ENCODE measurements around the gene ABLIM2.

ABLIM2 gene

DNA sequence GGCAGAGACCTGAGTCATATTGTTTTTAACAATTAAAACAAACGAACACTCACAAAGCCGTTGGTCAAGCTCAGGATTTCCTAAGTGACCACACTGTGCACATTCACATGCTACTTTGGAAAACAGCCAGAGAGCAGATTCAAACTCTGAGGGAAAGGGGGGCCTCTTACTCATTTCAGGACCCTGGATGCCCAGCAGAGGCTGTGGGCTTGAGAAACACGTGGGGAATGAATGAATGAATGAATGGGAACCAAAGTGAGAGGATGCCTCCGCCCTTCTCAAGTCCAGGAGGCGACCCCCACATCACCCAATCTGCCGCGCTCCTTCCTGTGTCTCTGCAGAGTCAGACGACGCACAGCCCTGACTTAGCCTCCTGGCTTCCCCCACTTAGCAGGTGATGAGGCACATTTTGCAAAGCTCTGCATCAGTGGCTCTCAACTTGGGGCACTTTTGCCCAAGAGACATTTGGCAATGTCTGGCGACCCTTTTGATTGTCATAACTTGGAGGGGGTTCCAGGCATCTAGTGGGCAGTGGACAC lies 76.0 kb downstream of the ABLIM2 start:
- no peak for DNase-seq

DNA sequence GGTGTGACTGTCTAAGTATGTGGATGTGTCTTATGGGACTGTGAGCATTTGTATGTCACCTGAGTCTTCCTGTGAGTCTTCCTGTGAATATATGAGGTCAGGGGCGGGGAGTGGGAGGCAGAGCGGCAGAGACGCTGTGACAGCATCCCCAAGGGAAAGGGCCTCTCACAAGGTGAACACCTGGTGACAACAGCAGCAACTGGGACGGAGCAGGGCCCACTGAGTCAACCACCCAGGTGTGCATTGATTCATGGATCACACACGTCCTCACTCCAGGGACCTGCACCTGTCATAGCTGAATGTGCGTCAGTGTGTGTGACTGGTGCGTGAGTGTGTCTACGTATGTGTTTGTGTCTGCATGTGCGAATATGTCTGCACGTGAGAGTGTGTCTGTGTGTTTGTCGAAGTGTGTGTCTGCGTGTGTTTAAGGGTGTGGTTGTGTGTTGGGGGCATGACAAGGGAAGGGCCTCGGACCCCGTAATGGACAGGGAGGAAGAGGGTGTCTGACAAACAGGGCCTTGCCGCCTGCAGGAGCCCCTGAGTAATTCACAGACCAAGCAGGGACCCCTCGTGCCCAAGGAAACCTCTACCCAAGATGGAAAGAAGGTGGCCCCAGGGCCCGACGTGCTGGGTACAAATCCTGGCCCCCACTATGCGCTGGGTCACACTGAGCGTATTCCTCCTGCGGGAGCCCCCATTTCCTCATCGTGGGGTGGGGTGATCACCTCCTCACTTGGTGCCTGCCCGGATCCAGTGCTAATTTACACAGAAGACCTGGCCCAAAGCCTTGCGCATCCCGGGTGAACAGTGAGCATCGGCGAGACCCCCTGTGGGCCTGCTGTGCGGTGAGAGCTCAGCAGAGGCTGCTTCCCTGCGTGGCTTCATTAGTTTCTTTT lies 76.7 kb downstream of the ABLIM2 start:
- no peak for DNase-seq

DNA sequence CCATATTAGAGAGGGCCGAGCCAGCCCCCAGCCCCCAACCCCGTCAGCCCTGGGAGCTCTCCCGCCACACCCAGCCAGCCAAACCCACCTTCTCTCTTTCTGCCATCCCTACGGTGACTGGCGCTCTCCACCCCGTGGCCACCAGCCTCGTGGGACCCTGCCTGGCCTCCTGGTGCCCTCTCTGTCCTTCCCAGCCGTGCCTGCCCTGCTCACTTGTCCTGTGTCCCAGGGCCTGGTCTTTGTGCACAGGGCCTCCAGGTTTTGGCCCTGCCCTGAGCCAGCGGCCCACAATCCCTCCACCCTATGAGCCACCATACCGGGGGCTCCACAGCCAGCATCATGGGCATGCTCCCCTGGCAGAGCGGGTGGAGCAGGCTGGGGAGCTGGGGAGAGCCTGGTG lies 77.4 kb downstream of the ABLIM2 start:
- no peak for DNase-seq

DNA sequence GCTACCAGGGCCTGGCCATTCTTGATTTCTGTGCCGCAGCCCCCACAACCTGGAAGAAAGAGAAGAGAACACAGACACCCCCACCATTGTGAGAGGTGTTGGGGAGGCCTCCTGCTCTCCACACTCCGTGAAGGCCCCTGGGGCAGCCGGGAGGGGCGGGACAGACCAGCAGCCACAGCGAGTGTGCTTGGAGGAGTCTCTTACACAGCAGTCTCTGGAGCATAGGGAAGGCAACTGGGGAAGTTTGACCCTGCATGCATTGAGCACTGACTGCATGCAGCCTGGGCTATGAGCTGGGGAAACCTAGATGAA lies 77.9 kb downstream of the ABLIM2 start:
- DNase-seq = no peak

DNA sequence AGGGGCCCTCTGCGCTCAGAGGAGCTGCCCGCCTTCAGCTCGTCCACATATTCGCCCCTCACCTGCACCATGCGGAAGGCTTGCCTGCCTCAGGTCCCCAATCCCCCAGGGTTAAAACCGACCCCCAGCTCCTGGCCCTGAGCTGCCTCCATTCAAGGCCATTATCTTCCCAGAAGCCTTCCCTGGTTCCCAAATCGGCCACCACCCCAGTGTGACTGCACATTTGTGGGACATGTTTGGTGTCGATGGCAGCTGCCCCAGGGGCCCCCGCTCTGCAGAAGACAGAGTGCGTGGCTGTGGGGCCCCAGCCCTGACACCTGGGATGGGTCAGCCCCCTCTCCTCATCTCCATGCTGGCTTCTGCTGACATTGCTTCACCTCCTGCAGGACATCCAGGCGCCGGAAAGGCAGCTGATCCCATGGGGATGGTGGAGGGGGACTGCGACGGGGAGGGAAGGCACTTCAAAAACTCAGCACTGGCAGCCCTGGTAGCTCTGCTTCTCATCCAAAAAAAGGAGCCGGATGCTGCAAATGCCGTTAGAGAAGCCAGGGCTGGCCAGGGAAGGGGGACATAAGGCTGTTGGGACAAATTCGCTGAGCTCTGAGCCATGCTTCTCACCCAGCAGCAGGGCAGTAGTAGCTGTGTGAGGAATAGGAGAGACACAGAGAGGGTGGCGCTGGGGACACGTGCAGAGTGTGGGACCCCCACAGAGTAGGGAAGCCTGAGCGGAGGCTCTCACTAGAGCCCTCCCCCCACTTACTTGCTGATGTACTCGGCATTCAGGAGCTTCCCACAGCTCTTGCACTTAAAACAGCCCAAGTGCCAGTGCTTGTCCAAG lies 78.5 kb downstream of the ABLIM2 start:
- DNase-seq = no peak

DNA sequence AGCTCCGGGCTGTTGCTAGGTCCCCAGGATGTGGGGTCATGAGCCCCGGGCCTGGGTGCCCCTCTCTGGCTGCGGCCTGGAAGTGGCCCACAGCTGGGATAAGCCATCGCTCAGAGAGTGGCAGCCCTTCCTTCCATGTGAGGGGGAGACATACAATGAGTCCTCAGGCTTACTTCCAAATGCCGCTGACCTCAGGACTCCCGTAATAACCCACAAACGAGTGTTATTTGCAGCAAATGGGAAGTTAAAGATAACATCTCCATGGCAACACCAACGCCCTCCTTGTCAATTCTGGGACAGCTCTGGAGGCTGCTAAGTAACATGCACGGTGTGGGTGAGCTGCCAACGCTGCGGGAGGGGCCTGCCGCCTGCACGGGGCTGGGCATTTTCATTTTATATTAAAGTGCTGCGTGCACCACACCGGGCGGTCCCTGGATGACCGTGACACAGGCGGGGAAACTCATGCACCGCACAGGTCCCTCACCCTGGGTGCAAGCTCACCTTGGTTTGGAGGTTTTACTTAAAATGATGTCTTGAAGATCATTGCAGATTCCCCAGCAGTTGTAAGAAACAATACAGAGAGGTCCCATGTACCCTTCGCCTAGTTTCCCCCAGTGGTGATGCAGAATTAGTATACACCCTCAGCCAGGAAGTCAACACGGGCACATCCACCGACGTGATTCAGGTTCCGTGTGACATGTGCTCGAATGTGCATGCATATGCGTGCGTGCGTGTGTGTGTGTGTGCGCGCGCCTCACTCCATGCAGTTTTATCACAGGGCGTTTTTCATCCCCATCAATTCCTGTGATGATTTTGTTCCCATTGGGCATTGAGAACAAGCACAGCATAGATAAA lies 79.4 kb downstream of the ABLIM2 start:
- no peak for DNase-seq

DNA sequence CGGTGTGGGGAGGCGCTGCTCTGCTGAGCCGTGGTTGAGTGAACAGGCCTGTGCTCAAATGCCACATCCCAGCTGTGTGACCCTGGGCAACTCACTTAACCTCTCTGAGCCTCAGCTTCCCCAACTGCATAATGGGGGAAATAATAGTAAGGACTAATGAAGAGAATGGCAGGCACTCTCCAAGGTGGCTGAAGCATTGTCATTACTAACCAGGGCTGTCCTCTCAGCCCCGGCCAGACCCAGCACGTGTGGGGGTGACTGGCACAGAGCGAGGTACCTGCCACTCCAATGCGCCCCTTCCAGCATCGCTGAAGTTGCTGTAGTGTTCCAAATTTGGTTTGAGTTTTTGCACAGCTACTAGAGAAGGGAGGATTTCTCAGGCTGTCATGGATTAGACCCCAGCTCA lies 80.0 kb downstream of the ABLIM2 start:
- DNase-seq = no peak

DNA sequence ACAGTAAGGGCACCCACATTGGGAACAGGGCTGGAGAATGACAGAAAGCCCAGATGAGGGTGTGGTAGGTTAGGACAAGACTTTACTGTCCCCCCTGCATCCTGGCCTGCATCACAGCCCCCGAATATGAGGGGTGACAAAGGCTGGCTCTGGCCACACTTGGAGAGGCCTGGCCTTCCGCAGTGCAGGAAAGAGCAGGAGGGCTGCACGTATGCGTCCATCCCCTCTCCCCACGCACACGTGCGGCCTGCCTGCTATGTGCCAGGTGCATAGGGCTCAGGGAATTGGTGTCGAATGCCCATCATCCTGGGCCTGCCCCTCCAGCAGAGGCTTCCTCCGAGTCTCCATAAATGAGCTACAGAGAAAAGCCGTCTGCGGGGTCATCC lies 80.5 kb downstream of the ABLIM2 start:
- DNase-seq = no peak

DNA sequence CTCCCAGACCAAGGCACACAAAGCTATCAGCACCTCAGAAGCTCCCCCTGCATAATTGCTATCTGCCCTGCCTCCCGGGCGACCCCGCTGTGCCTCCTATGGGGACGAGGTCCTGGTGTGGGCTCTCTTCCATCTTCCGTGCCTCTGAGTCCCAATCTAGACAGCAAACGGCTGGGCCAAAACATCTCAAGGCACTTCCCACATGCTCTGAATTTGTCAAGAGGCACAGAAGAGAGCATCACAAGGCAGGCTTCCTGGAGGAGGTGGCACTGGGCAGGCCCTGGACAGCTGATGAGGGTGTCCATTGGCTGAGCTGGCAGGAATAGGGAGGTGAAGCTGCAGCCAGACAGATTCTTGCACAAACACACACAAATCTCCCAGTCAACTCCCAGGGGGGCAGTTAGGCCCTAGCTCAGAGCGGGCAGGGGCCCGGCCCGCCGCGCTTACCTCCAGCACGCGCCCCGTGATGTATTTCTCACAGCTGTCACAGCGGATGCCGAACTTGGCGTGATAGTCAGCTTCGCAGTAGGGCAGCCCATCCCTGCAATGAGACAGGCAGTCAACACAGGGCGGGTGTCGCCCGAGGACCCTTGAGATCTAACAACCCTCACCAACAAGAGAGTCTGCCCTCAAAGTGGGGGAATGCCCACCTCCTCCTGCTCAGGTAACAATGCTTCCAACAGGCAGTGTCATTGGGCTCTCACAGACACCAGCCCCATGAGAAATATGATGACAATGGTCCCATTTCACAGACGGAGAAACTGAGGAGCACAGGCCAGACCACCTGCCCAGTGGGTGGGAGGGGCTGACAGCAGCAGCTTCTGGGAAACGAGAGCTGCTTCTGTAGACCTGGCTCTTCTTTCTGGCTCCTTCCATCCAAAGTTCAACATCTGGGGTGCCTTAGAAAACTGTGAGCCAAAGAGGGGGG lies 81.2 kb downstream of the ABLIM2 start:
- DNase-seq = no peak

DNA sequence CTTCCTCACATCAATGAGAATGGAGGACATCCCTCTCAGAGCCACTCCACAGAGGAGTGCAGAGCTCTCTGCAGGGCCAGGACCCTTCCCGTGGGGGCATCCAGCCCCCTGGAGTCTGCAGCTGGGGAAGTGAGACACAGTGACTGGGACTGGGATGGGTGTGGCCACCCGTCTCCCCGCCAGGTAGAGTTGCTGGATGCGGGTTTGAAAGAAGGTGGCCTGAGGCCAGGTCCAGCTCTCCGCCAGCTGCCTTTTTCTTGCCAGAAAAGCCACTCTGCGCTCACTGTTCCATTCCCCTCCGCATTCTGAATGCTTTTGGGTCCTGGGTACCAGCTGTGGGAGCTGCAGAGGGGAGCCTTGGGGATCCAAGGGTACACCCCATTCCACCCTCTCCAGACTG lies 82.6 kb downstream of the ABLIM2 start:
- no peak for DNase-seq

DNA sequence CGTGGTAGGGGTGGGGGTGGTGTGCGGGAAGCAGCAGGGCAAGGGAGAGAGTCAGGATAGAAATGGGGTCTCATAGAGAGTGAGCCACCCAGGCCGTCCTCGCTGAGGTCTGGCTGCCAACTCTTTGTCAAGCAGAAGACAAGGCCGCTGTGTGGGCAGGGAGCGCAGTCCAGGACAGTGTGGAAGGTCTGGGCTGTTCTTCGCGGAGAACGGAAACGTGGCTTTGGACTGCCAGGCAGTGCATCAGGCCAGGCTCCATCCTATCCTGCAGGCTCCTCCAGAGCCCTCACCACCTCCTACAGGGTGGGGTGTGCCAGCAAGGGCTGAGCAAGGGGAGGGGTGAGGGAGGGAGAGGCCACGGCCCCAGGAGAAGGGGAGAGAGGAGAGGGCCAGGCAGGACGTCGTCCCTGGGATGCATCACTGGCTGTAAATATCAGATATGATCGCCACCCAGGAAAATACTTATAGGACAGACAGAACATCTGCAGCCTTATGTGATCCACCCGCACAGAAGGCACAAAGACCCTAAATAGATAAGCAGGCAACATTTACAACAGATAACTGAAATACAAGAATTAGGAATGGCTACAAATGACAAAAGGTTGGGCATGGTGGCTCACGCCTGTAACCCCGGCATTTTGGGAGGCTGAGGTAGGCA lies 85.3 kb downstream of the ABLIM2 start:
- no peak for DNase-seq

DNA sequence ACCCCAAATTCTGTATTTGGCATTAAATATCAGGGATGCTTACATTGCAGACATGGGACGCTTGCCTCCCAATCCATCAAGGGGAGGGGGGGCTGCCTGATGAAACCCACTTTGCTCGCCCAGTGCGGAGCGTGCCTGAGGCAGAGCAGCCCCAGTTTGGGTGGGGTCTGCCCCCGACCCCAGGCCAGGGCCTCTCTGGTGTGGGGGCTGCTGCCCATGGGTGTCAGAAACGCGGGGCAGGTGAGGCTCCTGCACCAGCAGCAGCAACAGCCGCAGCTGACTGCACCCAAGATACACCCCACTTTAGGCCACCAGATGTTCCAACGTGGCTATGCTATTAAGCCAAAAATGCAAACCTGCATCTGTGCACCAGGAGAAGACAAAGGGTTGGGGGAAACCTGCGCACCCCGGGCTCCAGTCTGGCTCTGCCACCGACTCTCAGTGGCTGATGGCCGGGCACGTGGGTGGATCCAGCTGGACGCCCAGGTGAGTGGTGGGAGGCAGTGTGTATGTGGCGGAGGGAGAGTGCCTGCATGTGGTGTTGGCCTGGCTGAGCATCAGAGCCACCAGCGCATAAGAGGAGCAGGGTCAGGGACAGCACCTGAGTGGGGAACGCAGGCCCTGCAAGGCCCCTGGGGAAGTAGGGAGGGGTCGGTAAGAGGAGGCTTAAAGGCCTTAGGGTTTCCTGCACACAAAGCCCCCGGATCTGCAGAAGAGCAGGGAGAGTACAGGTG lies 86.2 kb downstream of the ABLIM2 start:
- no peak for DNase-seq

DNA sequence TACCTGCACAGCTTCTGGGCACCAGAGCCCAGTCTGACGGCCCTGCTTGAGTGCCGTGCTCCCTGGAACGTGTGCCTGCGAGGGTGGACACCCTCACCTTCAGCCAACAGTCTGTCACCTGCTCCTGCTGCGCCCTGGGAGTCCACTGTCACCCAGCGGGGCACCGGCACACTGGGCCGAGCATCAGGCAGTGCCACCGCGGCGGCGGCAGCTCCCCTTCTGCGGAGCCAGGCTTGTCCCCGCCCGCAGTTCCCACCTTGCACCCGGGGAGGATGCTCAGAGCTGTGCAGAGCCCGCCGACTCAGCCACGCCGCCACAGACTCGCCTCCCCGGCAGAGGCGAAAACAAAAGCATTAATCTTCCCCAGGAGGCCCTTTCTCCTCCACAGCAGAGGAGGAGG lies 86.8 kb downstream of the ABLIM2 start:
- no peak for DNase-seq

DNA sequence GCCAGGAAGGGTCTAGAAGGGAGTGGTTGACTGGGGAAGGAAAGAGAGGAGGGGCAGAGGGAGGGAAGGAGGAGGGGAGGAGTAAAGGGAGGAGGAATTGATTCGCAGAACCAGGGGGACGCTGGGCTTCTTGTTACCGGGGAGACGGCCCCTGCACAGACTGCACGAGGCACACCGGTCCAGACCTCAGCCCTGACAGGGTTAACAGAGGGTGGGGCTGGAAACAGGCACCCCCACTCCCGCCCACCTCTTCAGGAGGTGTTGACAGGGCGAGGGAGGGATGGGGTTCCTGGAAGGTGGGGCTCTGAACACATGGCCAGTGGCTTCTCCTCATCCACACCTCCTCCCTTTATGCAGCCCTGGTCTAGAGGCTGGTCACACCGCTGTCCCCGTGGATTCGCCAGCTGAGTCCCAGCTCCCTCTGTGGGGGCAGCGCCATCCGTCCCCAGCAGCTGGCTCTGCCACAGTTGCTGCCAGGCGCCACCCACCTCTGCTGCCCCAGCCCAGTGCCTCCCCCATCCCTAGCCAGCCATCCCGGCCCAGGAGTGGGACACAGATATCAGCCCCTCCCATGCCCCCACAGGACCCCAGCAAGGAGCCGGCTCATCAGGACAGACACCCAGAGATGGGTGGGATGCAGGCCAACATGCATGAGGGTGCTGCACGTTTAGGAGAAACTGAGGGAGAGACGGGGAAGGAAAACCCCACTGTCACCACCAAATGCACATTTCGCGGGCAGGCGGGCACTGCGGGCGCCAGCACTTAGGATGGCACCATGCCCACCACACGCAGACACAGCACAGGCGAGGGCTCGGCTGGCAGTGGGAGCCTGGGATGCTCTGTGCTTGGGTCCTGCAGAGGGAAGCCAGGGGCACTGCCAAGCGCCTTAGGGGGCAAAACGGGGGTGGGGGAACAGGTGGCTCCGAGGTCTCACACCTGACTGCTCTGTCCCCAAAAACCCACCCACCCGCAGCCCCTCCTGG lies 87.6 kb downstream of the ABLIM2 start:
- no peak for DNase-seq

DNA sequence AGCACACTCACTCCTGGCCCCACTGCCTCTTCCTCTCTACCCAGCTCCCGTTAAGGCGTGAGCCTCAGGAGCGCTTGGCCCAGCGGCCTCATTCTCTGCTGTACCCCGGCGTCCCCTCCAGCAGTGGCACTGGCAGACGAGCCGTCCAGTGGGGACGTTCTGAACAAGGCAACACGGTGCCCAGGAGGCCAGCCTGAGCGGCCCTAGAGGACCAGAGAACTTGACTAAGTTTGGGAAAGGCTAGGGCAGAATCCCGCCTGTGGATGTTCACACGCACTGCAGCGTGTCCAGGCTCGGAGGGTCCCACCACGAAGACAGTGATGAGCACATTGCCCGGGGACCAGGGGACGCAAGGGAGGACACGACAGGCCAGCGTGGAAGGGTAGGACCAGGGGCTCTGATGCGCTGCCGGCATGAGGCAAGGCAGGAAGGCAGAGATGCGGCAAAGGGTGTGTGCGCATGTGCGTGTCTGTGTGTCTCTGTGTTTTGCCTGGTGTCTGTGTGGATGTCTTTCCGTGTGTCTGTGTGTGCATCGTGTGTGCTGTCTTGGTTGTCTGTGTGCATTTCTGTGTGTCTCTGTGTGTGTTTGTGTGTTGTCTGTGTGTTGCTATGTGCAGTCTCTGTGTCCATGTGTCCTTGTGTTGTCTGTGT lies 89.4 kb downstream of the ABLIM2 start:
- no peak for DNase-seq

DNA sequence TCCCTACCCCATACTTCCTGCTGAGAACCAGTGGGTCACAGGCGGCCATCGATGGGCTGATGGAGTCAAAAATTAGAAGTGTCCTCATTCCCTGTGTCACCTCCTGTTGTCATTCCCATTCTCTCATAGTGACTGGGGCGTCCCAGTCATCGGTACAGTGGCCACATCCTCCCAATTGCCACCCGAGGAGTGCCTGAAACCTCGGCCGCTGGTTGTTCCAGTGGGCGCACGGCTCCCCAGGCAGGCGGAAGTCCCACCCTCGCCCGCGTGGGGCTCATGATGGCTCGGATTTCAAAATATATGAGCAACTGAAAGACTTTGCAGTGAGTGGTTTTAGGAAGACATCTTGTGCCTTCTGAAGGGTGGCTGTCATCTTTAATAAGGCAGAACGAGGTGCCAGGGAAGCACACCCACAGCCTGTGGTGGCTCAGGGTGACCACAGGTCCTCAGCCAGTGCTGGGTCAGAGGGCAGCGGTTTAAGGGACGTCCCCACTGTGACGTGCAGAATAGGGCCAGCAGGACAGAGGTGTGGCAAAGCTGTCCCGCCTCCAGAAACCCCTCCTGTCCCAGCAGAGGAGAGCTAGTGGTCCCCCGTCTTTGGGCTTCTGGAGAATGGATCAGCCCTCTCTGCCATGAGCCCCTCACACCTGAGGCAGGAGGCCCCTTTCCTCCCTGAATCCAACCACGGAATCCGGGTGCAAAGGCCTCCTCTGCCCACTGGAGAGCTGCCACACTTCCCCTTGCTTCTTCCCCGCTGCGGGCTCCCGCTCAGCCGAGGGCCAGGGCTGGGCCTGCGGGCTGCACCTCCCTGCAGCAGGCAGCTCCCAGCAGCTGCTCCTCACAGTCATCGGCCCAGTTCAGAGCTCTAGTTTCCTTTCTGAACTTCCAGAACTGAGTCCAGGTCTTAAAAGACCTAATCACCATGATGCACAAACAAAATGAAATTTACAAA lies 90.4 kb downstream of the ABLIM2 start:
- no peak for DNase-seq

DNA sequence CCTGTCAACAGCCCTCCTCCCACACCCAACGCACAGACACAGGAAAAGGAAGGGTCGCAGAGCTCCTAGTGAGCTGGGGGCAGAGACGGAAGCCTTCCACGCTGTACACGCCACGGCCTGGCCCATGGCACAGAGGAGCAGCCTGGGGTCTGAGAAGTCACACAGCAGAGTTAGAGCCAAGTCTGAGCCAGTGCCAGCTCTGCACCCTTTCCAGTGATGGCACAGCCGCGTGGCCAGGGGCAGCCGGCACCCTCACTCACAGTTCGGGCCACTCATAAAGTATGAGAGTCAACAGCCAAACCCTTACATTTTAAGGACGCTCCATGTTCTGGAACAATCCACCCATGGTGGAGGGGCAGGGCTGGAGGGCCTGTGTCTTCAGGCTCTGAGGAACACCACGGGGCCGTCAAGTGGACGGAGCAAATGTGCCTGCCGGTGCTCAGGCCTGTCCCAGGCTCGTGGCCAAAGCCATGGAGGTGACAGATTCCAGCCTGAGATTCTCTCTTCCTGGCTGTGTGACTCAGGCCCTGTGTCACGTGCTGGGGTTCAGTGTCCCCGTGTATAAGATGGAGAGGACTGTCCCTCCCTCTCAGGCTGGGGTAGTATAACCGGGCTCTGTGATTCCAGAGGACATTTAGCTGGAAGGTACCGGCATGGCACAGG lies 91.2 kb downstream of the ABLIM2 start:
- no peak for DNase-seq
